Effector CD8-positive, alpha-beta T cell (primary cell): ENCODE measurements around the gene ARSB.

Source experiments
- DNase-seq: peaks from one replicate; lab custom pipeline; 2025; lab: John Stamatoyannopoulos, UW

The ARSB gene

DNA sequence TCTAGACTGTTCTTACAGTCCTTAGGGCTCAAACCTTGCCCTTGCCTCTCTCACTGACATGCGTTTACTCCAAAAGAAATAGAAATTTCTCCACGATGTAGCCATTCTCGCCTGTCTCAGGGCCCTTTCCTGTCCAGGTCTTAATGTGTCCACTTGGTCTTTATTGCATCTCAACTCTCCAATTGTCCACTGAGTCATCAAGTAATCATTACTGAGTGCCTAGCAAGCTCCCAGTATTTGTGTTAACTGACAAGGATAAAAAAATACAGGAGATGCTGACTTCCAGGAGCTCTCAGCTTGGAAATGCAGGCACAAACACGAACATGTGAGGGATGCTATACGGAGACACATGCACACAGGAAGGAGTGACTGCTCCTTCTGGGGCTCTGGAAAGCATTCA, 147.3 kb downstream of the ARSB start:
- no peak for DNase-seq

DNA sequence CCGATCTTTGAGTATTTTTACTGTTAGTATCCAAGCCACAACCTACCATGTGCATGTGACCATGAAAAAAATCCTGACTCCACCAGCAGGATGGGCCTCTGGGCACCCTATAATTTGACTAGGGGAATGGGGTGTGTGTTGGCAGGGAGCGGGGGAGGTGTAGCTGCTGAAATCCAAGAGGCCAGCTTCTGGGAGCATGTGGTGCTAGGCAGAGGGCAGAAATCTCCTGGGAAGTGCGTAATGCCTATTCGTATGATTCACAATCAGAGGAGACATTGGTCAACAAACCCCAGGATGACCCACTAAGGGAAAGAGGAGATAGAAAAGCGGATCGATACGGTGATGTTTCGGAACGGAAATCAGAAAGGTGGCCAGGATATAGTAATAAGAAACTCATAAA, 149.9 kb downstream of the ARSB start:
- no peak for DNase-seq

GRCh38 chr5:78833284-78833683, 151.8 kb downstream of the ARSB start:
- no peak for DNase-seq

GRCh38 chr5:78830528-78831046, 154.5 kb downstream of the ARSB start:
- DNase-seq, result no peak

- no peak for DNase-seq
Observed at GRCh38 chr5:78829811-78830527, 155.1 kb downstream of the ARSB start.

DNA sequence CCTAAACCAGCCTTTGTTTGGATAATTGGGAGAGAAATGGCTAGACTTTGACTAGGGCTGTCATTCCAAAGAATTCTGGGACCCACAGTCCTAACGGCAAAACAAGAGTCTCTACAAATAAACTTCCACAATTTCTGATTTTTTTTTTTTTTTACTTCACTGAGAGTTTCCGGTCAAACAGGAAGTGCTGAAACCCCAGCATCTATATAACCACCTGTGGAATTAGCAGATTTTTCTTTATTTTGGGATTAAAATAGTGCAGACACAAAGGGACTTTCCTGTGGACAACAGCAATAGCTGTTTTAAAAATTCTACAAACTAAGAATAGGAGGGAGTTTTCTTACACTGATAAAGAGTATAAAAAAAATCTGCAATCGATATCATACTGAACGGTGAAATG, 157.4 kb downstream of the ARSB start:
- DNase-seq, result no peak

DNA sequence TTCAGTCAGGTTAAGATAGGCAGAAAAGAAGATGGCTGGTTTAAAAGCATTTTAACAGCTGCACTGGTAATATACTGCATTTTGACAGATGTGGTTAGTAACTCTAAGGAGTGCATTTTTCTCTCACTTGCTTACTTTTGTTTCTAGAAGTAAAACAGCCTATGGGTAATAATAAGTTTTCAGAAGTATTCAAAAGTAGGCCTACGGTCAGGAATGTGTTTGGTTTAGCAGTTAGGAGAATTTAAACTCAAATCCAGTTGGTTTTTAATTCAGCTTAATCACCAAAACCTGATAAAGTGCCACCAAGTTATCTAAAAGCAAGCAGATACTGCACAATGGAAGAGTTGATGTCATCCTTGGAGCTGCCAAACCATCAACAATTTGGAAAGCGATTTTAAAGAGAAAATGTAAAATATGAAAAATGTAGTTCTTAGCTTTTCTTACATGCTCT, 160.3 kb downstream of the ARSB start:
- no peak for DNase-seq

GRCh38 chr5:78823196-78823595, 161.9 kb downstream of the ARSB start:
- DNase-seq, result no peak

GRCh38 chr5:78821536-78822021, 163.5 kb downstream of the ARSB start:
- DNase-seq, result no peak

GRCh38 chr5:78819707-78820106, 165.4 kb downstream of the ARSB start:
- DNase-seq, result no peak

DNA sequence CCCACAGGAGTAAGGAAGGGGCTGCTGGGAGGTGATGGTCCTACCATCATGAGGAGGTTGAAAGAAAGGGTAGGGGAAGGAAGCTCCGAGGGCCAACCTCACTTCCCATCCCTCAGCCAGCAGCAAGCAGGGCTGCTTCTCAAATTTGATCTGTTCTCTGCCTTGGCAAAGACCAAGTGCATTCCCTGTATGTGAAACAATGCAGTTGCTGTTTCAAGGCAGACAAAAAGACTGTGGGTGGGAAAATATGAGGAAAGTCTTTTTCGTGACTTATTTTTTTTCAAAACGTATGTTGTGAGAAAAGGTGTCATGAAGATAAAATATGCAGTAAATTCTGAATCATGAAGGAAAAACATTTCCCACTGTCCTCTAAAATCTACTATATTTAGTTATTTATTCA, 165.9 kb downstream of the ARSB start:
- DNase-seq, result no peak

GRCh38 chr5:78816143-78816765, 168.9 kb downstream of the ARSB start:
- no peak for DNase-seq

DNA sequence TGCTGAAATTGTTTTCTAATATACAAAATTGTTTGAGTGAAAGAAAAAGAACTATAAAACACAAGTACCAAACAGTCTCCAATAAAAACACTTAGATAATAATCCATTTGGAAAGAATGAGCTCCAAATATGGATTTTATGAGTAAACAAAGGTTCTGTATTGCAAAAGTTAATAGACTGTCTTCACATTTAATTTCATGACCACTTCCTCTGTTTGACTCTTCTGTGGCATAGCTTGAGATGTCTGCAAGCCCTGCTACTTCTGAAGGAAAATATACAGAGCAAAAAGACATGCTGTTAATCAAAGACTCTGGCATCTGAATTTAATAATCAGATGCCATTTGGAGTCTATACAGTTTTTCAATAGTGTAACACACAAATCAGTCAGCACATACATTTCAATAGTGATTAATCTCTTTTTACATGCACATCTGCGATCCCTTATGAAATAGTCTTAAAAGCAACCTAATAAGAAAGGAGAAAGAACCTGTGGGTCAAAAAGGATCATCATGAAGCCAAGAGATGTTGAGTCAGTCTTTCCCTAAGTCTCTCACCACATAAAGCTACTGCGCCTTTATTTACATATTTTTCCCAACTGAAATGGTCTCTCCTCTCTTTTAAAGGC, 171.1 kb downstream of the ARSB start:
- no peak for DNase-seq

- DNase-seq, result no peak
Observed at GRCh38 chr5:78813286-78813685, 171.8 kb downstream of the ARSB start.

DNA sequence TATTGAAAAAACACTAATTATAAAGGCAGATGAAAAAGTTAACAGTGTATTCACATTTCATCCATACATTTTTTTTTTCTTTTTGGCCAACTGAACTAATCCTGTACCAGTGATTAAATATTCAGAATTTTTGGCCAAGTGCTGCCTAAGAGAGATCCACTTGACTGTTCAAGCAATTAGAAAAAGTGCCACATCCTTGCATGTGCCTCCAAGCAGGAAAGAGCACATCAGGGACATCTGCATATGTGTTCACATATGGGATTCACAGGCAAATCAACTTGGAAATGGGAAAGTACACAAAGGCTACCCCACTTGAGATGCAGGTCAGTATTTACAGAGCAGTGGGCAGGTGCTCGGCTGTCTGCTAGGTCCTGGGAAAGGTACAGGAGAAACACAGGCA, 173.2 kb downstream of the ARSB start:
- no peak for DNase-seq

DNA sequence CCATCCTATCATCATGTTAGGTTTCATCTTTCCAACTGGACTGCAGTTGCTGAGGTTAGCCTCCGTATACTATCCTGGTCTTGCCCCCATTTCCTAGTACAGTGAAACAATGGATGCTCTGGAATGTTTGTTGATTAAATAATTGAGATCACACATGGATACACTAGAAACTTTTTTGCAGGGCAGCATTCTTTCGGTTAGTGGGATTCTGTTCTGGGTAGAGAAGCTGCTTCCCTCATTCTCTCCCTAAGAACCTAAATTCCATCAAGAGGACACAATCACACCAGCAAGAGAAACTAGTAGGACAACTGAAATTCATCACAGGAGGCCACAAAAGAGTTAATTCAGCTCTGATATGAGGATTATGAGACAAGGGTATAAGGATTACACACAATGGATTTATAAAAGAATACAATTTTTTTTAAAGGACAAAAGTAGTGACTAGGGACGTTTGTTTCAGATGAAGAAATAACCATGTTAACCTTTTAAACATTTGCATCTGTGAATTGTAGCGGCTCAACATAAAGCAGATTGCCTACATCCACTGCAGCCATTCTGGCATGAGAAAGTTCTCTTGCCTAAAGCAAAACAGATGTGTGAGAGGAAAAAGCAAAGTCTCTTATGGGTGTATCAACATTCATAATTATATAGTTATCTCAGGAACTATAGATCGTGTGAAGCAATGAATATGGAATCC, 173.8 kb downstream of the ARSB start:
- no peak for DNase-seq

- DNase-seq, result no peak
Observed at GRCh38 chr5:78810098-78810920, 174.8 kb downstream of the ARSB start.

- no peak for DNase-seq
Observed at GRCh38 chr5:78809444-78809843, 175.7 kb downstream of the ARSB start.

GRCh38 chr5:78808818-78809217, 176.3 kb downstream of the ARSB start:
- DNase-seq, result no peak

DNA sequence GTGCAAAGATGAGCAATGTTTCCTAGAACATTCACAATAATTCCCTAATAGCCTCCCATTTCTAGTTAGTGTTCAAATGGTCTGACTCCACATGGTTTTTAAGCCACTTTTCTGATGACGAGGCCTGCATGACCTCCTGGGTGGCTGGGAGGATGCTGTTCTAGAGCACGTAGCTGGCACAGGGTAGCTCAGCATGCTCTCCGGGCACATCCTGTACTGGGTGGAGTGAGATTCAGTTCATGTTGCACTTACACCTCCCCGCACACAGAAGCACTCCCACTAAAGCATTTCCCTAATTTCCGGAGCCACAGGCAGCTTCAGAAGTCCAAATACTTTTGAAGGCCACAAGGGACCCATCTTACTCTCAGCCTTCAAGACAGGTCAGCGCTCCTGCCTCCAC, 176.7 kb downstream of the ARSB start:
- no peak for DNase-seq

DNA sequence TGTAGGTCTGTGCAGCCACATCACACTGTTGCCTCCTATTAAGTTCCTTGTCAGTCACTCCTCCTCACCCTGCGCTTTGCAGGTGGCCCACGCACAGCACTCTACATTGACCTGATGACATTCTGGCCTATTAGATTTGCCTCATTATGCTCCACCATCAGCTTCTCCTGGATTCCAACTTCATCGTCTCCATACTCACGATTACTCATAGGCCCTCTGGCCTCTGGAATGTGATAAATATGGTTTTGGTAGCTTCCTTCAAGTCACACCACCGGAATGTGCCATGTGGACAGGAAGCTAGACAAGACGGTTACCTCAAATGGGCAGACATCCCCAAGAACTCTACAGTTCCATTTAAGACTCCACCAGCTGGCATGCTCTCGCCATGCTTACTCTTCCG, 178.6 kb downstream of the ARSB start:
- no peak for DNase-seq
